ENCODE measurements around the gene MCOLN1. TPM values are rescaled to one million over a fixed set of nuclear protein-coding genes. Genes with fewer than 3 reads are reported as not detected.

Gene MCOLN1
- total and polyA plus RNA-seq, 2 of the 8 experiments (the other 6 are each of a cell fraction or from before 2014, with no cell fraction given) = 19.1 to 40.0 TPM

DNA sequence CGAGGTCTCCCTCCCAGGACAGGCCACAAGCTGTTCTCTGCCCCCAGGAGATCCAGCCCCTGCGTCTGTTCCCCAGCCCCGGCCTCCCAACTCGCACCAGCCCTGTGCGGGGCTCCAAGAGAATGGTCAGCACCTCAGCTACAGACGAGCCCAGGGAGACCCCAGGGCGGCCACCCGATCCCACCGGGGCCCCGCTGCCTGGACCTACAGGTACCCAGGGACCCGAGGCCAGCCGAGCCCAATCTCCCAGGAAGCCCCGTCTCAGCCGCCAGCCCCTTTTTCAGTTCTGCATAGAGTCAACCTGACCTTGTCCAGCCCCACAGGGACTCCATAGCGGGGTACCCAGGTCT is 19.0 kb downstream of the MCOLN1 start:
- Histone ChIP-seq H3K9me3 (ENCODE audit: insufficient read depth in 2 of 2, low read depth in 1 of 2, low read length in 1 of 2) (no peaks in the 10 kb centered on the region), H3K23ac (ENCODE audit: insufficient read length) (no peak overlapping the region), H2BK12ac (ENCODE audit: low read depth, low read length) (no peak overlapping the region), H3K36me3 (ENCODE audit: control insufficient read depth in 2 of 4, insufficient read depth in 4 of 4, low read length in 3 of 4) (peaks cover 3 to 30% (median 15%) of the 10 kb centered on the region in 4 experiments; a peak in 7 of 8 replicates), H3K27me3 (replicated peaks in 1 of 4; ENCODE audit: control insufficient read depth in 3 of 4, extremely low read depth in 1 of 4, insufficient read depth in 3 of 4, low read length in 3 of 4) (no peaks in the 10 kb centered on the region), H3K4me3 (ENCODE audit: extremely low read depth in 1 of 4, insufficient read depth in 2 of 4, low read depth in 3 of 4, low read length in 4 of 4) (no peak overlapping the region), H4K20me1 (replicated peaks in 1 of 2; ENCODE audit: control insufficient read depth in 1 of 2, insufficient read depth in 2 of 2, low read length in 2 of 2) (peaks cover 0 to 3% of the 10 kb centered on the region in 2 experiments), H2BK120ac (replicated peaks; ENCODE audit: low read depth, low read length) (no peak overlapping the region), H2BK20ac (ENCODE audit: low read length) (no peak overlapping the region), H3K79me2 (ENCODE audit: control insufficient read depth in 1 of 2, insufficient read depth in 2 of 2, low read length in 2 of 2) (no peaks in the 10 kb centered on the region), H3K14ac (ENCODE audit: insufficient read length) (no peak overlapping the region), H3K4ac (replicated peaks; ENCODE audit: insufficient read length, low read depth, low read length) (no peak overlapping the region), H3K56ac (replicated peaks; ENCODE audit: insufficient read length, low read depth, low read length) (no peak overlapping the region), H3K9ac (replicated peaks in 1 of 4; ENCODE audit: extremely low read depth in 1 of 4, low read depth in 3 of 4, low read length in 3 of 4) (no peak overlapping the region), H2BK15ac (ENCODE audit: low read length) (no peak overlapping the region), H3K23me2 (ENCODE audit: low read depth, low read length) (no peaks in the 10 kb centered on the region), H3K79me1 (ENCODE audit: low read depth, low read length) (no peaks in the 10 kb centered on the region), H3K27ac (ENCODE audit: low read depth, low read length) (no peak overlapping the region), H3K4me2 (ENCODE audit: insufficient read depth in 1 of 2, low read depth in 2 of 2, low read length in 2 of 2) (no peak overlapping the region), H4K8ac (ENCODE audit: extremely low read depth, insufficient read depth, low read length) (no peak overlapping the region), H4K5ac (ENCODE audit: insufficient read length, low read depth, low read length) (no peak overlapping the region), H2AFZ (ENCODE audit: low read length) (no peak overlapping the region), H3K4me1 (replicated peaks in 1 of 4; ENCODE audit: control insufficient read depth in 3 of 4, insufficient read depth in 4 of 4, low read length in 3 of 4) (0 out of 7 replicates have a peak, but pooled peaks cover 0 to 2% (median 0%) of the 10 kb centered on the region in 4 experiments), H2BK5ac (ENCODE audit: low read depth, low read length) (no peak overlapping the region), H3K18ac (ENCODE audit: extremely low read depth, low read length) (no peak overlapping the region), H4K91ac (replicated peaks; ENCODE audit: insufficient read length, low read length) (no peak overlapping the region), H2AK5ac (ENCODE audit: low read depth, low read length) (no peak overlapping the region)
- DNase-seq (ENCODE audit: low read depth in 1 of 2, low spot score in 2 of 2) (no peak), FAIRE-seq (no peak)
- no peak for TF ChIP-seq TAF1 (IDR thresholded peaks at IDR 0.05; ENCODE audit: low read depth, low read length)
- no peak for TF ChIP-seq GTF2F1 (IDR thresholded peaks at IDR 0.05; ENCODE audit: borderline replicate concordance, low read depth, low read length)
- TF ChIP-seq SIX5 (IDR thresholded peaks at IDR 0.05; ENCODE audit: low read depth, low read length) = no peak
- TF ChIP-seq MAFK (IDR thresholded peaks at IDR 0.05; ENCODE audit: low read depth, low read length) = no peak
- TF ChIP-seq BRCA1 (IDR thresholded peaks at IDR 0.05; ENCODE audit: low read depth, low read length) = no peak
- 92% methylated on average over 15 of the region's 15 CpGs; no CpG with 5 or more reads in 1 of the 2 experiments for WGBS, 2 experiments (ENCODE audit: extremely low coverage in 1 of 2, insufficient coverage in 1 of 2, insufficient read length in 1 of 2, insufficient replicate concordance in 2 of 2, low coverage in 1 of 2, low lambda C conversion rate in 2 of 2, missing lambda C conversion rate in 1 of 2)
- ChIA-PET POLR2A (ENCODE audit: partially characterized antibody) (interaction anchor here (0.6 to 2.3 kb wide), 6 partner anchors 8 to 56 kb away, joined by 3 to 10 read pairs (median 4); partner anchors contain the start of gene MCOLN1), CTCF (ENCODE audit: partially characterized antibody) (interaction anchor here (0.8 to 1.2 kb wide), 4 partner anchors 28 to 258 kb away, joined by 3 to 5 read pairs (median 3); a partner anchor contains a TSS)
